ENCODE measurements around the gene METTL22.

GRCh38 chr16:8595783-8596182 lies 25.7 kb upstream of the METTL22 start:
- TF ChIP-seq CTCF (IDR thresholded peaks at IDR 0.05; ENCODE audit: insufficient read depth, low read length, poor library complexity, severe bottlenecking) = no peak
- TF ChIP-seq EZH2phosphoT487 (conservative IDR thresholded peaks at IDR 0.05; ENCODE audit: low read length) = no peak
